Osteoblast (primary cell): Measurements from ENCODE around the gene FBN3. TPM values are rescaled to one million over a fixed set of nuclear protein-coding genes. Genes with fewer than 3 reads are reported as not detected.
A peak's percentile ranks its signal among the peaks of the same experiment; 100 is the strongest.

Experiments used
- DNase-seq: peaks from one replicate; pipeline ENCODE4 v3.0.0; 2011; ENCODE audit warnings: low spot score, mixed read lengths; ENCODE audit not compliant: insufficient read length; ENCODE audit errors: missing footprints
- H2AFZ ChIP-seq: 2 replicates; pipeline ENCODE4 v1.6.0; 2011; ENCODE audit warnings: mild to moderate bottlenecking, low read length
- H3K27ac ChIP-seq: 2 replicates; pipeline ENCODE4 v1.5.1; 2011; ENCODE audit warnings: mild to moderate bottlenecking, low read depth, low read length, moderate library complexity
- H3K27me3 ChIP-seq: 2 replicates; pipeline ENCODE4 v1.6.0; 2012; ENCODE audit warnings: mild to moderate bottlenecking, control low read depth, inconsistent platforms, low read length, moderate library complexity; ENCODE audit not compliant: insufficient read depth
- H3K36me3 ChIP-seq: 2 replicates; pipeline ENCODE4 v1.5.1; 2011; ENCODE audit warnings: mild to moderate bottlenecking, low read length, control low read depth, moderate library complexity; ENCODE audit not compliant: insufficient read depth
- H3K4me1 ChIP-seq: 2 replicates; pipeline ENCODE4 v1.5.1; 2011; ENCODE audit warnings: mild to moderate bottlenecking, low read length, control low read depth, moderate library complexity; ENCODE audit not compliant: insufficient read depth
- H3K4me2 ChIP-seq: 2 replicates; pipeline ENCODE4 v1.6.0; 2011; ENCODE audit warnings: mild to moderate bottlenecking, low read length; ENCODE audit not compliant: insufficient read depth
- H3K4me3 ChIP-seq: fragments of 200-600 bp; sonication (generic); 3 replicates; pipeline ENCODE4 v1.5.1; 2012; ENCODE audit warnings: mild to moderate bottlenecking, low read length, inconsistent platforms; ENCODE audit not compliant: insufficient read depth
- H3K79me2 ChIP-seq: 2 replicates; pipeline ENCODE4 v1.6.0; 2012; ENCODE audit warnings: mild to moderate bottlenecking, low read length, control low read depth, inconsistent platforms; ENCODE audit not compliant: insufficient read depth
- H3K9me3 ChIP-seq: 2 replicates; pipeline ENCODE4 v1.5.1; 2011; ENCODE audit warnings: low read depth, low read length, control low read depth
- H4K20me1 ChIP-seq: 2 replicates; pipeline ENCODE4 v1.6.0; 2012; ENCODE audit warnings: mild to moderate bottlenecking, low read length, control low read depth; ENCODE audit not compliant: insufficient read depth
- CTCF ChIP-seq: IDR thresholded peaks from 2 replicates; pipeline ENCODE4 v1.5.1; 2011; ENCODE audit warnings: mild to moderate bottlenecking, low read depth, low read length, moderate library complexity; ENCODE audit errors: extremely low read depth
- total RNA-seq: library from RNA; depleted of rRNA; stranded (reverse); fragments of >200 nt; gene quantifications from 2 replicates; pipeline ENCODE4 v1.2.3, GENCODE V29; 2012

FBN3 gene
- total RNA-seq, 1 donor: not detected

GRCh38 chr19:8126008-8126407 is 23.4 kb downstream of the FBN3 start:
- no peak overlapping the region for H3K27ac ChIP-seq

GRCh38 chr19:8123683-8124082 is 25.7 kb downstream of the FBN3 start:
- Histone ChIP-seq H3K4me3 (no peak overlapping the region), H3K36me3 (no peaks in the 10 kb centered on the region), H3K4me2 (no peak overlapping the region), H3K27me3 (no peaks in the 10 kb centered on the region), H4K20me1 (no peaks in the 10 kb centered on the region), H2AFZ (no peak overlapping the region), H3K9me3 (no peaks in the 10 kb centered on the region), H3K27ac (no peak overlapping the region), H3K79me2 (no peaks in the 10 kb centered on the region), H3K4me1 (no peaks in the 10 kb centered on the region)
- TF ChIP-seq CTCF: no peak
- DNase-seq: no peak

More at GRCh38 chr19:8126008-8126407, 23.4 kb downstream of the FBN3 start:
- Histone ChIP-seq H3K27me3 (no peaks in the 10 kb centered on the region), H3K9me3 (no peaks in the 10 kb centered on the region), H3K4me3 (no peak overlapping the region), H3K4me2 (no peak overlapping the region), H3K4me1 (no peaks in the 10 kb centered on the region), H2AFZ (no peak overlapping the region), H3K36me3 (no peaks in the 10 kb centered on the region), H3K79me2 (no peaks in the 10 kb centered on the region), H4K20me1 (no peaks in the 10 kb centered on the region)
- DNase-seq: peak; percentile 53
- TF ChIP-seq CTCF: no peak

GRCh38 chr19:8120636-8121480 is 28.5 kb downstream of the FBN3 start:
- Histone ChIP-seq H3K79me2 (no peaks in the 10 kb centered on the region), H3K27me3 (no peaks in the 10 kb centered on the region), H3K9me3 (no peaks in the 10 kb centered on the region), H3K4me2 (no peak overlapping the region), H3K4me1 (no peaks in the 10 kb centered on the region), H3K36me3 (no peaks in the 10 kb centered on the region), H3K27ac (no peak overlapping the region), H3K4me3 (no peak overlapping the region), H4K20me1 (no peaks in the 10 kb centered on the region), H2AFZ (no peak overlapping the region)
- DNase-seq: peak; percentile 42
- no peak for TF ChIP-seq CTCF

- no peaks in the 10 kb centered on the region for H3K9me3 ChIP-seq
- no peaks in the 10 kb centered on the region for H3K27me3 ChIP-seq
- H3K4me1 ChIP-seq: no peaks in the 10 kb centered on the region
- H3K4me2 ChIP-seq: no peak overlapping the region
- no peaks in the 10 kb centered on the region for H3K36me3 ChIP-seq
- no peak for TF ChIP-seq CTCF
- no peak overlapping the region for H3K27ac ChIP-seq
- no peak for DNase-seq
- H4K20me1 ChIP-seq: no peaks in the 10 kb centered on the region
- H2AFZ ChIP-seq: no peak overlapping the region
- no peak overlapping the region for H3K4me3 ChIP-seq
- H3K79me2 ChIP-seq: no peaks in the 10 kb centered on the region
These were observed 31.4 kb downstream of the FBN3 start for GRCh38 chr19:8117991-8118390.
